Keratinocyte (primary cell): ENCODE results near the gene HS3ST3B1. TPM values are rescaled to one million over a fixed set of nuclear protein-coding genes. Genes with fewer than 3 reads are reported as not detected.
A peak's percentile ranks its signal among the peaks of the same experiment; 100 is the strongest.

ENCODE experiments used
- DNase-seq: peaks from one replicate; pipeline ENCODE4 v3.0.0-alpha.2; 2011; ENCODE audit warnings: low read depth, missing footprints, low spot score
- FAIRE-seq: peaks from 2 replicates; lab custom pipeline; 2011; peaks lifted over from hg19 to GRCh38; lab: Jason Lieb, UNC
- H2AFZ ChIP-seq: 2 replicates; pipeline ENCODE4 v1.6.0; 2012; ENCODE audit warnings: low read length, control low read depth, inconsistent platforms; ENCODE audit not compliant: control insufficient read depth
- H3K27ac ChIP-seq: 2 replicates; pipeline ENCODE4 v1.5.1; 2011; ENCODE audit warnings: low read length; ENCODE audit not compliant: control insufficient read depth, insufficient read depth
- H3K27me3 ChIP-seq: 3 replicates; pipeline ENCODE4 v1.6.0; 2011; ENCODE audit warnings: low read length; ENCODE audit not compliant: control insufficient read depth, insufficient read depth; ENCODE audit errors: extremely low read depth
- H3K36me3 ChIP-seq, 2 experiments: 2 replicates in 1 of 2; 3 replicates in 1 of 2; pipeline ENCODE4 v1.5.1; 2011; ENCODE audit warnings: low read length in 2 of 2, mild to moderate bottlenecking in 1 of 2; ENCODE audit not compliant: control insufficient read depth in 2 of 2, insufficient read depth in 2 of 2; ENCODE audit errors: extremely low read depth in 1 of 2
- H3K4me1 ChIP-seq: 3 replicates; pipeline ENCODE4 v1.5.1; 2011; ENCODE audit warnings: low read length; ENCODE audit not compliant: control insufficient read depth, insufficient read depth; ENCODE audit errors: extremely low read depth
- H3K4me2 ChIP-seq: 3 replicates; pipeline ENCODE4 v1.6.0; 2011; ENCODE audit warnings: low read depth, low read length; ENCODE audit not compliant: control insufficient read depth, insufficient read depth; ENCODE audit errors: extremely low read depth
- H3K4me3 ChIP-seq, 3 experiments: fragments of 200-600 bp in 1 of 3; sonication (generic) in 1 of 3; 2 replicates in 2 of 3; 3 replicates in 1 of 3; pipeline ENCODE4 v1.5.1; 2011 to 2016; ENCODE audit warnings: low read length in 3 of 3, mild to moderate bottlenecking in 3 of 3, control low read depth in 2 of 3, inconsistent platforms in 1 of 3, low read depth in 1 of 3, mixed read lengths in 1 of 3, mixed run types in 1 of 3, moderate library complexity in 1 of 3; ENCODE audit not compliant: control insufficient read depth in 2 of 3, insufficient read depth in 2 of 3; ENCODE audit errors: extremely low read depth in 1 of 3
- H3K79me2 ChIP-seq: 2 replicates; pipeline ENCODE4 v1.6.0; 2012; ENCODE audit warnings: low read length; ENCODE audit not compliant: control insufficient read depth, insufficient read depth
- H3K9ac ChIP-seq: 3 replicates; pipeline ENCODE4 v1.6.0; 2011; ENCODE audit warnings: low read length; ENCODE audit not compliant: control insufficient read depth, insufficient read depth; ENCODE audit errors: extremely low read depth
- H3K9me1 ChIP-seq: 3 replicates; pipeline ENCODE4 v1.6.0; 2011; ENCODE audit warnings: low read length; ENCODE audit not compliant: control insufficient read depth, insufficient read depth; ENCODE audit errors: extremely low read depth
- H3K9me3 ChIP-seq: 2 replicates; pipeline ENCODE4 v1.5.1; 2012; ENCODE audit warnings: low read depth, low read length; ENCODE audit not compliant: control insufficient read depth
- H4K20me1 ChIP-seq: 3 replicates; pipeline ENCODE4 v1.6.0; 2011; ENCODE audit warnings: low read length; ENCODE audit not compliant: control insufficient read depth, insufficient read depth; ENCODE audit errors: extremely low read depth
- EZH2 ChIP-seq: IDR thresholded peaks from one replicate; pipeline ENCODE4 v1.6.1; 2012; ENCODE audit warnings: inconsistent platforms, mild to moderate bottlenecking, low read length, moderate library complexity
- dilution Hi-C: fragments of 300-500 bp; cut with MboI; formaldehyde crosslinking; loops from one replicate; pipeline ENCODE4 v1.7.0; 2020; ENCODE audit warnings: low sequenced_read_pairs; ENCODE audit not compliant: extremely low pct_ligation_motif_present
- polyA plus RNA-seq, 5 experiments: library from polyadenylated mRNA; depleted of rRNA in 3 of 5; stranded (reverse) in 3 of 5; stranded (forward) in 1 of 5; unstranded in 1 of 5; fragments of >200 nt; gene quantifications; 1 replicate in 1 of 5; 2 replicates in 3 of 5; 3 replicates in 1 of 5; pipeline versions ENCODE4 v1.2.1 to v1.2.3, GENCODE V29; 2011 to 2012; ENCODE audit warnings: missing spikeins in 2 of 5, low read depth in 1 of 5, low replicate concordance in 1 of 5
- TF ChIP-seq, protein P1 (sequence below), 3 experiments: IDR thresholded peaks in 1 of 3; conservative IDR thresholded peaks in 1 of 3; optimal IDR thresholded peaks in 1 of 3; 2 replicates in 2 of 3; 3 replicates in 1 of 3; pipeline versions ENCODE3 to v1.5.1; 2011; ENCODE audit warnings: low read length in 3 of 3, mild to moderate bottlenecking in 3 of 3, moderate library complexity in 2 of 3, control low read depth in 1 of 3, inconsistent platforms in 1 of 3; ENCODE audit not compliant: insufficient read depth in 2 of 3; ENCODE audit errors: extremely low read depth in 1 of 3

The HS3ST3B1 gene
- polyA plus RNA-seq, 1 donor (not counting 4 experiments of a cell fraction or from before 2014, with no cell fraction given): 3.9 TPM

GRCh38 chr17:14298947-14299279 is 2.0 kb upstream of the HS3ST3B1 start:
- no peaks in the 10 kb centered on the region for H3K9me1 ChIP-seq
- H3K4me2 ChIP-seq: peak overlapping the region; percentile 81
- no peak overlapping the region for H3K9ac ChIP-seq
- H3K36me3 ChIP-seq: no peaks in the 10 kb centered on the region
- TF ChIP-seq EZH2: no peak
- no peak overlapping the region for H3K4me3 ChIP-seq
- H3K9me3 ChIP-seq: no peaks in the 10 kb centered on the region
- H4K20me1 ChIP-seq: no peaks in the 10 kb centered on the region
- dilution Hi-C loops: no loop called here
- H3K79me2 ChIP-seq: peaks cover 28% of the 10 kb centered on the region
- H3K27me3 ChIP-seq: peaks cover 70% of the 10 kb centered on the region
- DNase-seq (no peak), FAIRE-seq (no peak)
- H2AFZ ChIP-seq: no peak overlapping the region
- H3K27ac ChIP-seq: no peak overlapping the region
- H3K4me1 ChIP-seq: peaks cover 19% of the 10 kb centered on the region

GRCh38 chr17:14299280-14300141 is 1.4 kb upstream of the HS3ST3B1 start:
- Histone ChIP-seq H3K9me1 (no peaks in the 10 kb centered on the region), H3K9ac (no peak overlapping the region), H3K27me3 (peaks cover 76% of the 10 kb centered on the region), H4K20me1 (no peaks in the 10 kb centered on the region), H3K27ac (no peak overlapping the region), H2AFZ (peak overlapping the region; percentile 65), H3K79me2 (peaks cover 34% of the 10 kb centered on the region), H3K9me3 (no peaks in the 10 kb centered on the region), H3K4me2 (peak overlapping the region; percentile 81), H3K36me3 (no peaks in the 10 kb centered on the region), H3K4me1 (peaks cover 25% of the 10 kb centered on the region), H3K4me3 (peak overlapping the region; percentile 24 to 77 (median 58))
- peak; percentile 70 for TF ChIP-seq EZH2
- TF ChIP-seq, protein P1, sequence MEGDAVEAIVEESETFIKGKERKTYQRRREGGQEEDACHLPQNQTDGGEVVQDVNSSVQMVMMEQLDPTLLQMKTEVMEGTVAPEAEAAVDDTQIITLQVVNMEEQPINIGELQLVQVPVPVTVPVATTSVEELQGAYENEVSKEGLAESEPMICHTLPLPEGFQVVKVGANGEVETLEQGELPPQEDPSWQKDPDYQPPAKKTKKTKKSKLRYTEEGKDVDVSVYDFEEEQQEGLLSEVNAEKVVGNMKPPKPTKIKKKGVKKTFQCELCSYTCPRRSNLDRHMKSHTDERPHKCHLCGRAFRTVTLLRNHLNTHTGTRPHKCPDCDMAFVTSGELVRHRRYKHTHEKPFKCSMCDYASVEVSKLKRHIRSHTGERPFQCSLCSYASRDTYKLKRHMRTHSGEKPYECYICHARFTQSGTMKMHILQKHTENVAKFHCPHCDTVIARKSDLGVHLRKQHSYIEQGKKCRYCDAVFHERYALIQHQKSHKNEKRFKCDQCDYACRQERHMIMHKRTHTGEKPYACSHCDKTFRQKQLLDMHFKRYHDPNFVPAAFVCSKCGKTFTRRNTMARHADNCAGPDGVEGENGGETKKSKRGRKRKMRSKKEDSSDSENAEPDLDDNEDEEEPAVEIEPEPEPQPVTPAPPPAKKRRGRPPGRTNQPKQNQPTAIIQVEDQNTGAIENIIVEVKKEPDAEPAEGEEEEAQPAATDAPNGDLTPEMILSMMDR (optimal IDR thresholded peaks at IDR 0.05 in 1 of 3, IDR thresholded peaks at IDR 0.05 in 1 of 3, conservative IDR thresholded peaks at IDR 0.05 in 1 of 3; ENCODE audit: extremely low read depth in 1 of 3, insufficient read depth in 2 of 3, low read length in 3 of 3): no peak
- DNase-seq: no peak
- no peak for FAIRE-seq
- dilution Hi-C loops: no loop called here
